ENCODE measurements around the gene MEP1A.
"Not testable (repeated sequence)": the region's sequence is repeated elsewhere in the genome, so short reads cannot be mapped to it uniquely, and the experiment has no call there.

The MEP1A gene

DNA sequence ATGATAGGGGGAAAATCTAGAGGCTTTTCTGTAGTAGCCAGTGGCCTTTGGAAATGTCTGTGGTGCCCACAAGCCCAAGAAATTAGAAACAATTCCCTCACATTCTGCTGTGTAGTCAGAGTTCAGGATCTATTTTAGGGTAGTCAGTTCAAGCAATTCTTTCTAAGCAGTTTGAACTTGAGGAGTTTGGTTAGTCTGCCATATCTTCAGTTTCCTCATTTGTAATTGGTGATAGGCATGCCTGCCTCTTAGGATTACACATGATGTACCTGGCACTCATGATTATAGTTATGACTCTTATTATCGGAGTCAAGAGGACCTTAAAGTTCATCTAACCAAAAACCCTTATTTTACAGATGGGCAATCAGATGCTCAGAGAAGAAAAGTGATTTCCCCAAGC lies 21.2 kb upstream of the MEP1A start:
- Histone ChIP-seq H3K4me3 (no peak overlapping the region), H3K27me3 (no peaks in the 10 kb centered on the region), H3K9me3 (peaks cover 0 to 4% (median 0%) of the 10 kb centered on the region in 3 donors), H3K36me3 (no peaks in the 10 kb centered on the region), H3K27ac (no peak overlapping the region), H3K4me1 (no peaks in the 10 kb centered on the region)
- no peak for DNase-seq
- intact Hi-C loops (cut with DNase I; ENCODE audit: low total_unique reads) = no loop called here
- TF ChIP-seq, protein P1, sequence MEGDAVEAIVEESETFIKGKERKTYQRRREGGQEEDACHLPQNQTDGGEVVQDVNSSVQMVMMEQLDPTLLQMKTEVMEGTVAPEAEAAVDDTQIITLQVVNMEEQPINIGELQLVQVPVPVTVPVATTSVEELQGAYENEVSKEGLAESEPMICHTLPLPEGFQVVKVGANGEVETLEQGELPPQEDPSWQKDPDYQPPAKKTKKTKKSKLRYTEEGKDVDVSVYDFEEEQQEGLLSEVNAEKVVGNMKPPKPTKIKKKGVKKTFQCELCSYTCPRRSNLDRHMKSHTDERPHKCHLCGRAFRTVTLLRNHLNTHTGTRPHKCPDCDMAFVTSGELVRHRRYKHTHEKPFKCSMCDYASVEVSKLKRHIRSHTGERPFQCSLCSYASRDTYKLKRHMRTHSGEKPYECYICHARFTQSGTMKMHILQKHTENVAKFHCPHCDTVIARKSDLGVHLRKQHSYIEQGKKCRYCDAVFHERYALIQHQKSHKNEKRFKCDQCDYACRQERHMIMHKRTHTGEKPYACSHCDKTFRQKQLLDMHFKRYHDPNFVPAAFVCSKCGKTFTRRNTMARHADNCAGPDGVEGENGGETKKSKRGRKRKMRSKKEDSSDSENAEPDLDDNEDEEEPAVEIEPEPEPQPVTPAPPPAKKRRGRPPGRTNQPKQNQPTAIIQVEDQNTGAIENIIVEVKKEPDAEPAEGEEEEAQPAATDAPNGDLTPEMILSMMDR (IDR thresholded peaks at IDR 0.05) = no peak

DNA sequence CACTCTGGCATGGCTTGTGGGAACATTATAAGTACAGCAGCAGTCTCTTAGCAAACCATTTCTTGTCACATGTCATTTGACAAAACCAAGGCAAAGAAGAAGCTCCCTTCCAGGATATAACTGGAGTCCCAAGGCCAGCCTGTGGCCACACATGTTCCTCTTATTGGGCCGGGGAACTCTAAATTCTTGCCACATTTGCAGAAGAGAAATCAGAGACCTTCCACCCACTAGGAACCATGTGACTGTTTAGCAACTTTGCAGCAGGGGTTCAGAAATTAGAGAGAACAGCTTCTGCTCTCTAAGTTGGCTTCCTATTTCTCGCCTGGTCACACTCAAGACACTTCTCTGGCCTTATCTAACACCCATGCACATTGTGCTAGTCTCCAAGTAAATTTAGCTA lies 20.4 kb upstream of the MEP1A start:
- Histone ChIP-seq H3K27ac (no peak overlapping the region), H3K27me3 (no peaks in the 10 kb centered on the region), H3K9me3 (no peaks in the 10 kb centered on the region), H3K4me1 (no peaks in the 10 kb centered on the region), H3K4me3 (no peak overlapping the region), H3K36me3 (no peaks in the 10 kb centered on the region)
- TF ChIP-seq, protein P1 (IDR thresholded peaks at IDR 0.05) = no peak
- peak; percentile 61 to 75 for DNase-seq
- intact Hi-C loops (cut with DNase I; ENCODE audit: low total_unique reads) = no loop called here

DNA sequence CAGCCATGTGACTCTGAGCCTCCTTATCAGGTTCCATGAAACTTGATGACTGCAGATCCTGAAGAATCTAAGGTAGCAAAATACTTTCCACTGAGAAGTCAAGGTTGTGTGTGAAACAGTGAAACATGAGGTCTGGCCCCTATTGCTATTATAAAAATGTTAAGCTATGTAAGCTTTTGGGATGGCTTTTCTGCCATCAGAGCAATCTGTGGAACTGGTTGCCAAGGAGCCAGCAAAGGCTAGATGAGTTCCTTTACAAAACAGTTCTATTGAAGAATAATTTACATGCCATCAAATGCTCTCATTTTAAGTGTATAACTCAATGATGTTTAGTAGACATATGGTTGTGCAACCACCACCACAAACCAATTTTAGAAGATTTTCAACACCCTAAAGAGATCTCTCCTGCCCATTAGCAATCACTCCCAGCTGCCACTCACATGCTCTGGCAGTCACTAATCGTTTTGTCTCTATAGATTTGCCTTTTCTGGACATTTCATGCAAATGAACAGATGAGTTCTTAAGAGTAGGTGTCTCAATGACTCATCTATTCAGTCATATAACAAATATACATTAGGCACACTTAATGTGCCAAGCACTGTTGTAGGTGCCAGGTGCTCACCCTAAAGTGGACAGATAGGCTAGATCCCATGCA lies 19.9 kb upstream of the MEP1A start:
- no peaks in the 10 kb centered on the region for H3K4me1 ChIP-seq
- H3K9me3 ChIP-seq = no peaks in the 10 kb centered on the region
- H3K27me3 ChIP-seq = no peaks in the 10 kb centered on the region
- H3K36me3 ChIP-seq = no peaks in the 10 kb centered on the region
- intact Hi-C loops (cut with DNase I; ENCODE audit: low total_unique reads) = no loop called here
- H3K4me3 ChIP-seq = no peak overlapping the region
- DNase-seq = no peak
- no peak overlapping the region for H3K27ac ChIP-seq
- TF ChIP-seq, protein P1 (IDR thresholded peaks at IDR 0.05) = no peak

DNA sequence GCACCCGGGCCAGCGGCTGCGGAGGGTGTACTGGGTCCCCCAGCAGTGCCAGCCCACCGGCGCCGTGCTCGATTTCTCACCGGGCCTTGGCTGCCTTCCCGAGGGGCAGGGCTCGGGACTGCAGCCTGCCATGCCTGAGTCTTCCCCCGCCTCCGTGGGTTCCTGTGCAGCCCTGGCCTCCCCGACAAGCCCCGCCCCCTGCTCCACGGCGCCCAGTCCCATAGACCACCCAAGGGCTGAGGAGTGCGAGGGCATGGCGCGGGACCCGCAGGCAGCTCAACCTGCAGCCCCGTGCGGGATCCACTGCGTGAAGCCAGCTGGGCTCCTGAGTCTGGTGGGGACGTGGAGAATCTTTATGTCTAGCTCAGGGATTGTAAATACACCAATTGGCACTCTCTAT lies 18.5 kb upstream of the MEP1A start:
- H3K27ac ChIP-seq; H3K36me3 ChIP-seq; H3K27me3 ChIP-seq; H3K9me3 ChIP-seq; H3K4me3 ChIP-seq; H3K4me1 ChIP-seq; DNase-seq; intact Hi-C loops (cut with DNase I; ENCODE audit: low total_unique reads): not testable (repeated sequence)

DNA sequence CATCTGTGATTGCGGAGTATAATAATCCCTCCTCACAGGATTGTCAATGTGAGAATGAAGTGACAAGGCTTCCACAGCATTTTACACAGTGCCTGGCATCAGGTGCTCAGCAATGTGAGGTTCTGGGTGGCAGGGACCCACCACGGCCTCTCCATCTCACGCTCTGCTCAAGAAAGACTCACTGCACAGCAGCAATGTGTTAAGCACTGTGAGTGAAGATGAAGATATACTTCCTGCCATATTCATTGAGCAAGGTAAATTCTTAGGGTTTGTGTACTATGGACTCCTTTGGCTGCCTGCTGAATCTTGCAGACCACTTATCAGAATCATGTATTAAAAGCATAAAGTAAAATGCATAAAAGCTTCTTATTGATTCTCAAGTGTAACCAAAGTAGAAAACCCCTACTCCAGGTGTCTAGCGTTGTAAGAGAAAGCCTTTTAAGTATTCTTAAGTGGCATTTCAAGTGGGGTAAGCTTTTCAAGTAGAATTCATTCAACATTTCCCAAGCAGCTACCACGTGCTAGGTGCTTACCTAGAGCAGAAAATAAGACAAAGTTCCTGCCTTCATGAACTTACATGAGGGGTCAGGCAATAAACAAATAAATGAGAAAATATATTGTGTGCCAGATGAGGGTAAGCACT lies 17.0 kb upstream of the MEP1A start:
- no peak for DNase-seq
- H3K4me3 ChIP-seq = no peak overlapping the region
- no peaks in the 10 kb centered on the region for H3K9me3 ChIP-seq
- H3K27me3 ChIP-seq = no peaks in the 10 kb centered on the region
- H3K27ac ChIP-seq = no peak overlapping the region
- H3K36me3 ChIP-seq = no peaks in the 10 kb centered on the region
- intact Hi-C loops (cut with DNase I; ENCODE audit: low total_unique reads) = no loop called here
- TF ChIP-seq, protein P1 (IDR thresholded peaks at IDR 0.05) = no peak
- no peaks in the 10 kb centered on the region for H3K4me1 ChIP-seq

DNA sequence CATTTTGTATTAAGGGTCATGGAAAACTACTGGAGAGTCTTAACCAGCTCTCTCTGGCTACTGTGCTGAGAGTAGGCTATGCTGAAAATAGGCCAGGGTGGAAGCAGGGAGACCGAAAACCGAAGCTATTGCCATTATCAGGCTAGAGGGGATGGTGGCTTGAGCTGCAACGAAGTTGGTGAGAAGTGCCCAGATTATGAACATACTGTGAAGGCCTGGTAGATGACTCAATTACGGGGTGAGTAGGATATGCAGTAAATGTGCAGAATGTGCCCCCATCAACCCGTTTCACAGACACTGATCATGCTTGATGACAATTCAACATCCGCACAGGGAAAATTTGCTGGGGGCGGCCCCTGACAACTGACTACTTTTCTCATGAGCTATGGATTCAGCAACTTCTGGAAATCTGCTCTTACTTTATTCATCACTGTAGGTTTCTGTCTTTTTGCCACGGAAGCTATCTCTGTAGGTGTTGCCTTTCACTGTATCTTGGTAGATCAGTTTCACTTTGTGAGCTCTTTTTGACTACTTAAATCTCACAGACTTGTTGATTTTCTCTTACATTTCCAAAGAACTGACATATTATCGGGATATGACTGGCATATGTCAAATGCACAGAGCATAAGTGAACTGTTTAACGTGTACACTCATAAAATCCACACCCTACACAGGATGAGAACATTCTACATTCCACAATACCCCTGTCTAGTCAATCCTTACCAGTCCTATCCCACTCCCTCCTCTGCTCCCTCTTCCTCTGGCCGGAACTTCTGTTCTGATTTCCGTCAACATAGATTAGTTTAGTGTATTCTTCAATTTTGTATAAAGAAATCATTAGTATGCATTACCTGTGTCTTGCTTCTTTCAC lies 15.5 kb upstream of the MEP1A start:
- DNase-seq = no peak
- H3K9me3 ChIP-seq = no peaks in the 10 kb centered on the region
- no peaks in the 10 kb centered on the region for H3K27me3 ChIP-seq
- H3K4me1 ChIP-seq = no peaks in the 10 kb centered on the region
- no peaks in the 10 kb centered on the region for H3K36me3 ChIP-seq
- TF ChIP-seq, protein P1 (IDR thresholded peaks at IDR 0.05) = no peak
- intact Hi-C loops (cut with DNase I; ENCODE audit: low total_unique reads) = no loop called here
- no peak overlapping the region for H3K4me3 ChIP-seq
- no peak overlapping the region for H3K27ac ChIP-seq
